Measurements from ENCODE around the gene SVOPL.

SVOPL gene

GRCh38 chr7:138565071-138565450 lies 136.1 kb downstream of the SVOPL start:
- no peak for DNase-seq (ENCODE audit: low read depth in 2 of 2, low spot score in 1 of 2)

GRCh38 chr7:138564365-138564764 lies 136.8 kb downstream of the SVOPL start:
- no peak for DNase-seq (ENCODE audit: low read depth in 2 of 2, low spot score in 1 of 2)

GRCh38 chr7:138563808-138564207 lies 137.4 kb downstream of the SVOPL start:
- no peak for DNase-seq (ENCODE audit: low read depth in 2 of 2, low spot score in 1 of 2)

DNA sequence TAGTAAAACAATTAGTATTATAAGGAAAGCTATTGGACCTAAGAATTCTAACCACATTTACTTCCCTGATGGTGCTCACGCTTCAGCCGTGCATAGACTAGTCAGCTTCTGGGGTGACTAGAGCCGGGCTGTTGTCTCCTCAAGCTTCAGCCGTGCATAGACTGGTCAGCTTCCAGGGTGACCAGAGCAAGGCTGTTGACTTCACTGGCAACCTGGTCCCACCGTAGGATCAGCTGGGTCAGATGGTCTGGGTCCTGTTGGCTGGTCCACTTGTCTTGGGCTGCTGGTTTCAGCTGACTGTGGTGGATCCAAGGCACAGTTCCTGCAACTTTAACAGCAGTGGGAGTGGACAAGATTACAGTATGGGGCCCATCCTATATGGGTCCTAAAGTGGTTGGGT lies 141.7 kb downstream of the SVOPL start:
- no peak for DNase-seq (ENCODE audit: low read depth in 2 of 2, low spot score in 1 of 2)

- DNase-seq (ENCODE audit: low read depth in 2 of 2, low spot score in 1 of 2), result no peak
Observed at GRCh38 chr7:138556771-138557484, 144.2 kb downstream of the SVOPL start.

DNA sequence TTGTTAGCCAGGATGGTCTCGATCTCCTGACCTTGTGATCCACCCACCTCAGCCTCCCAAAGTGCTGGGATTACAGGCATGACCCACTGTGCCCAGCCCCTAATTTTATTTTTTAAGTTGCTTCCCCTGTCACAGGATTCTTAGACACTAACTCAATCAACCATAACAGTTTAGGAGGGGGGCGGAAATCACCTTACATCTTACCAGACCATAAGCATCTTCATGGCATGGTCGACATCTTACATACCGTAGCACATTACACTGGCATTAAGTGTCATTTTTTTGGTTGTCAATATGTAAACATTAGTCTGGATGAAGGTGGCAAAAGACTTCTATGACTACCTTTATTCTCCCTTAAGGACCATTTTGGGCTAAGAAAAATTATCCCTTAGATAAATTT lies 145.5 kb downstream of the SVOPL start:
- DNase-seq (ENCODE audit: low read depth in 2 of 2, low spot score in 1 of 2), result no peak

DNA sequence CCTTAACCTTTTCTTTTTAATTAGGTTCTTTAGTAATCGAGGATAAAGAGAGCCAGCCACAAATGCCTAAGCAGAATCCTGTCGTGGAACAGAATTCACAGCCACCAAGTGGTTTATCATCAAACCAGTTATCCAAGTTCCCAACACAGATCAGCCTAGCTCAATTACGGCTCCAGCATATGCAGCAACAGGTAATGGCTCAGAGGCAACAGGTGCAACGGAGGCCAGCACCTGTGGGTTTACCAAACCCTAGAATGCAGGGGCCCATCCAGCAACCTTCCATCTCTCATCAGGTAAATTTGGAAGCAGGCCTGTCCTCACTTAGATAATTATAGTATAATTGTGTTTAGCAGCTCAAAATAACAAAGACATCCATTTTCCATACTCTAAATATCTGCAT lies 146.5 kb downstream of the SVOPL start:
- no peak for DNase-seq (ENCODE audit: low read depth in 2 of 2, low spot score in 1 of 2)

DNA sequence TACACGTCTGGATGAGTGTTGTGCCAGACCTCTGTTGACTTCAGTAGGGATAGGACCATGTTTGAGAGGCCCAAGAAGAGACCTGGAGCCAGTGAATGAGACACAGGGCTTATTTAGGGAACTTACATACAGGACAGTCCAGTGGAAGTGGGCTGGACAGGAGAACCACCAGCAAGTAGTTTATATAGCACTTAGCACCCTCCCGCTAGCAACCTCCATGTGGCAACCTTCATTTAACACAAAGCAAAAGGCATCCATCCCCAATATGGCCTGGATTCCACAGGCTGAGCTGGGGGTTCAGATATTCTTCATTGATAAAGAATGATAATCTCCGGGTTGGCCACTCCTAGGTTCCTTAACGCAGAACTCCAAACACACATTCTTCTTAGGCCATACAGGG lies 147.4 kb downstream of the SVOPL start:
- no peak for DNase-seq (ENCODE audit: low read depth in 2 of 2, low spot score in 1 of 2)

- no peak for DNase-seq (ENCODE audit: low read depth in 2 of 2, low spot score in 1 of 2)
Observed at GRCh38 chr7:138551102-138551501, 150.1 kb downstream of the SVOPL start.

GRCh38 chr7:138550337-138550736 lies 150.8 kb downstream of the SVOPL start:
- no peak for DNase-seq (ENCODE audit: low read depth in 2 of 2, low spot score in 1 of 2)

DNA sequence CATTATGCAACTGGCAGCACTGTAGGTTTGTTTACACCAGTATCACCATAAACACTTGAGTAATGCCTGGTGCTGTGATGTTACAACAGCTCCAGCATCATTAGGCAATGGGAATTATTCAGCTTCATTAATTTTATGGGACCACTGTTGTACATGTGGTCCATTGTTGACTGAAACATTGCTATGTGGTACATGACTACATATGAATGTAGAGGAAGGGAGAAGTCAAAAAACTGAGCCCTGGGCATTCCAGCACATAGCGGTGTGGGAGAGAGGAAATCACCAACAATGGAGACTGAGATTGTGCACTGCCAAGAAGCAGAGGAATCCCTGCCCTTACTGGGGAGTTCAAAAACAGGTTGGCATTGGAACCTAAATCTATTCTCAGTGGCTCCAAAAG lies 152.1 kb downstream of the SVOPL start:
- no peak for DNase-seq (ENCODE audit: low read depth in 2 of 2, low spot score in 1 of 2)

DNA sequence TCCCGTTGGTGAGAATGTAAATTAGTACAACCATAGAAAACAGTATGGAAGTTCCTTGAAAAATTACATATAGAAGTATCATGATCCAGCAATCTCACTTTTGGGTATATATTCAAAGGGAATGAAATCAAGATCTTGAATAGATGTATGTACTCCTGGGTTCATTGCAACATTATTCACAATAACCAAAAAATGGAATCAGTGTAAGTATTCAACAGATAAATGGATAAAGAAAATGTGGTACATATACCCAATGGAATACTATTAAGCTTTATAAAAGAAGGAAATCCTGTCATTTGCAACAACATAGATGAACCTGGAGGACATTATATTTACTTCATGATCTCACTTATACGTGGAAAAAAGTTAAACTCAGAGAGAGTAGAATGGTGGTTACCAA lies 154.3 kb downstream of the SVOPL start:
- DNase-seq (ENCODE audit: low read depth in 2 of 2, low spot score in 1 of 2), result no peak

DNA sequence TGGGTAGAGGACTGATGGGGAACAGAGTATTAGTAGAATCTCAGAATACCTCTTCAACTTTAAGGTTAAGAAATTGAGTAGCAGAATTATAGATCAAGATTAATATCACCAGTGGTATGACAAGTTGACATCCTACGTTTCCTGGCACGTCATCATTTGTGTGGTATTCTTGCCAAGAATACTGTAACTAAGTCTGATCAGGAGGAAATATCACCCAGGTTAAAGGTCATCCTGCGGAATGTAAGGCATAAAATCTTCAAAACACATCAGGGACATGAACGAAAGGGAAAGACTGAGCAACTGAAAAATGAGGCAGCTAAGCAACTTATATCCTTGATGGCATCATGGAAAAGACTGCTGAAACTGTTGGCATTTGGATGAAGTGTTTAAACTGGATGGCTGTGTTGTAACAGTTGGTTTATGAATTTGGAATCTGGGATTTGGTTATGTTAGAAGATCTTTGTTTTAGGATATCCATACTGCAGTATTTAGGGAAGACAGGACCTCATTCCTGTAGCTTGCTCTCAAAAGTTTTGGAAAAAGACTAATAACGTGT lies 155.0 kb downstream of the SVOPL start:
- DNase-seq (ENCODE audit: low read depth in 2 of 2, low spot score in 1 of 2), result no peak

DNA sequence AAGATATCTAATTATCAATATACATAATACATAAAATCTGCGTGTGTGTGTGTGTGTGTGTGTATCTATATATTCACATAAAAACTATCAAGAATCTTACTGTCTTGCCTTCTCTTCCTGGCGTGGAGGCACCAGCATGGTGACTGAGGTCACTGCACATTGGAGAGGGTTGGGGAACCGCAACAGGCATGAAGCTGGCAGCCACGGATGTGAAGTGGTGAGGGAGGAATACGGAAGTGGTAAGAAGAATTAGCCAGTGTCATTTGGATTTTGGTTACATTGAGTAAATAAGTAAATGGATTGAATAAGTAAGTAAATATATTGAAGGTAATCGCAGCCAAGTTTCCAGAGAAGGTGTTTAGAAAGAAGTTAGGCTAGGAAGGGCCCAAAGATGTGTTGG lies 156.0 kb downstream of the SVOPL start:
- no peak for DNase-seq (ENCODE audit: low read depth in 2 of 2, low spot score in 1 of 2)

All from stimulated activated CD8-positive, alpha-beta memory T cell treated with anti-CD3 and anti-CD28 coated beads, Interleukin-4, amount 100 ng/mL, for 1 hour (primary cell).